ENCODE measurements around the gene YLPM1. TPM values are rescaled to one million over a fixed set of nuclear protein-coding genes. Genes with fewer than 3 reads are reported as not detected.
A peak's percentile ranks its signal among the peaks of the same experiment; 100 is the strongest.

YLPM1 gene
- total and polyA plus RNA-seq, 2 experiments from 2014 or later: 16.8 to 19.3 TPM

DNA sequence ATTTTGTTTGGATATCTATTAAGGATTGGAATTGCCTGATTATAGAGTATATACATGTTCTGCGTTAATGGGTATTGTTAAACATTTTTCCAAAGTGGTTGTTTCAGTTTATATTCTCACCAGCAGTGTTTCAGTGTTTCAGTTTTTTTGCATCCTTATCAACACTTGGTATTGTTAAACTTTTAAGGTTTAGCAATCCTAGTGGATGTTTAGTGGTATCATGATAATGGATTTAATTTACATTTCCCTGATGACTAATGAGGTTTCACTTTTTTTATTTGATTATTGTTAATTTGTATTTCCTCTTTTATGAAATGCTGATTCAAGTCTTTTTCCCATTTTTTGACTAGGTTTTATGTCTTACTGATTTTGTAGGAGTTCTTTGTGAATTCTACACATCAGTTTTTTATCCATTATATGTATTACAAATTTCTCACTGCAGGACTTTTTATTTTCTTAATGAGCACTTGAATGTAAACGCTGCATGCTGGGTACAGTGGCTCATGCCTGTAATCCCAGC lies 23.7 kb downstream of the YLPM1 start:
- in situ Hi-C loops (cut with MboI): no loop called here
- peaks cover 36% of the 10 kb centered on the region for H3K36me3 ChIP-seq (ENCODE audit: low read depth)

DNA sequence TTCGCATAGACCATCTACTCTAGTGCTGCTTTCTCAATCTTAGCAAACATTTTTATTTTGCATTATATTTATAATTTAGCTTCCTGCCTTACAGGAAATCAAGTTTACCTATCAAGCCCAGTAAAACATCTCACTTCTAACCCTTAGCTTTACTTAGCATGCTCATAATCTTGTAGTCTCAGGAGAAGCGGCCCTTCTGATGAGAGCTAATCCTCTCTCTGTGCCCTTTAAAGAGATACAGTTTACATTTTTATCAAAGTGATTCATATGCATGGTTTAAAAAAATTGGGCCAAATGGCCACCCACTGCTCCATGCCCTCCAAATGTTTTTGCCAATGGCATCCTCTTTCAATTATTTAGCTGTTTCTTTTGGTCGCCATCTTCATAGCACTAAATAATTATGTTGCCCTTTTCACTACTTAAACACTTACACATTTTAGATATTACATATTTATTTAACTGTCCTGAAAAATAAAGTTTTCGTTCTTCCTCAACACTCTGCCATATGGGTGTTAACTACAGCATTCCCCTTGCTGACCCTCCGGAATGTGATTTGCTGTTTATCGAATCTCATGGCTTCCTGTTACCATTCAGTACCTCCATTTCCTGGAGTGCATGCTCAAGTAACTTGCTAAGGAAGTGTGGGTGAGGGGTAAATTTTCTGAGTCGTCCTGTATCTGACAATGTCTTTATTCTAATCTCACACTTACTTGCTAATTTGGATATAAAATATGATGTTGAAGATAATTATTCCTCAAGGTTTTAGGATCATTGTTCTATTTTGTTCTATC lies 29.3 kb downstream of the YLPM1 start:
- Histone ChIP-seq H3K4me3 (peak overlapping the region; percentile 21; the same call in 1 of the 2 replicates), H3K27ac (peak overlapping the region; percentile 69), H2AFZ (no peak overlapping the region), H4K20me1 (ENCODE audit: insufficient read depth) (no peaks in the 10 kb centered on the region), H3K79me2 (ENCODE audit: insufficient read depth) (peaks cover 100% of the 10 kb centered on the region), H3F3A (ENCODE audit: insufficient read depth) (peaks cover 33% of the 10 kb centered on the region), H3K27me3 (replicated peaks; ENCODE audit: insufficient read depth) (no peaks in the 10 kb centered on the region), H3K9me2 (ENCODE audit: insufficient read depth) (no peaks in the 10 kb centered on the region), H3K9me3 (ENCODE audit: low read depth) (no peaks in the 10 kb centered on the region), H3K4me2 (ENCODE audit: unreplicated experiment) (peak overlapping the region; percentile 64), H3K36me3 (ENCODE audit: low read depth) (peaks cover 4% of the 10 kb centered on the region; the same call in 1 of the 2 replicates), H3K9ac (no peak overlapping the region), H3K4me1 (ENCODE audit: insufficient read depth) (peaks cover 32% of the 10 kb centered on the region)
- TF ChIP-seq EZH2phosphoT487 (IDR thresholded peaks at IDR 0.05; ENCODE audit: insufficient read depth, low read depth) (no peak), EZH2 (IDR thresholded peaks at IDR 0.05; ENCODE audit: insufficient read depth, poor library complexity, severe bottlenecking) (no peak)
- 59 to 61% methylated on average over 7 of the region's 7 CpGs for WGBS, 2 experiments (ENCODE audit: low coverage in 1 of 2, low lambda C conversion rate in 2 of 2, missing lambda C conversion rate in 2 of 2)
- DNase-seq: peak; percentile 21
- in situ Hi-C loops (cut with MboI): loop anchor here (10.0 kb wide), 1 partner anchor 188 kb away; no protein-coding TSS in a partner anchor

More for the DNA sequence above, 23.7 kb downstream of the YLPM1 start:
- Histone ChIP-seq H3K4me3 (no peak overlapping the region), H3F3A (ENCODE audit: insufficient read depth) (0 out of 2 replicates have a peak, but pooled peaks cover 6% of the 10 kb centered on the region), H3K9ac (no peak overlapping the region), H2AFZ (no peak overlapping the region), H3K9me2 (ENCODE audit: insufficient read depth) (no peaks in the 10 kb centered on the region), H3K27ac (no peak overlapping the region), H3K27me3 (replicated peaks; ENCODE audit: insufficient read depth) (no peaks in the 10 kb centered on the region), H4K20me1 (ENCODE audit: insufficient read depth) (no peaks in the 10 kb centered on the region; the same call in 1 of the 2 replicates), H3K9me3 (ENCODE audit: low read depth) (no peaks in the 10 kb centered on the region), H3K4me2 (ENCODE audit: unreplicated experiment) (no peak overlapping the region), H3K79me2 (ENCODE audit: insufficient read depth) (peaks cover 97% of the 10 kb centered on the region), H3K4me1 (ENCODE audit: insufficient read depth) (no peaks in the 10 kb centered on the region)
- peak; percentile 19 for DNase-seq
- TF ChIP-seq EZH2phosphoT487 (IDR thresholded peaks at IDR 0.05; ENCODE audit: insufficient read depth, low read depth) (no peak), EZH2 (IDR thresholded peaks at IDR 0.05; ENCODE audit: insufficient read depth, poor library complexity, severe bottlenecking) (no peak)
- 100% methylated on average over 2 of the region's 2 CpGs for WGBS, 2 experiments (ENCODE audit: low coverage in 1 of 2, low lambda C conversion rate in 2 of 2, missing lambda C conversion rate in 2 of 2)

DNA sequence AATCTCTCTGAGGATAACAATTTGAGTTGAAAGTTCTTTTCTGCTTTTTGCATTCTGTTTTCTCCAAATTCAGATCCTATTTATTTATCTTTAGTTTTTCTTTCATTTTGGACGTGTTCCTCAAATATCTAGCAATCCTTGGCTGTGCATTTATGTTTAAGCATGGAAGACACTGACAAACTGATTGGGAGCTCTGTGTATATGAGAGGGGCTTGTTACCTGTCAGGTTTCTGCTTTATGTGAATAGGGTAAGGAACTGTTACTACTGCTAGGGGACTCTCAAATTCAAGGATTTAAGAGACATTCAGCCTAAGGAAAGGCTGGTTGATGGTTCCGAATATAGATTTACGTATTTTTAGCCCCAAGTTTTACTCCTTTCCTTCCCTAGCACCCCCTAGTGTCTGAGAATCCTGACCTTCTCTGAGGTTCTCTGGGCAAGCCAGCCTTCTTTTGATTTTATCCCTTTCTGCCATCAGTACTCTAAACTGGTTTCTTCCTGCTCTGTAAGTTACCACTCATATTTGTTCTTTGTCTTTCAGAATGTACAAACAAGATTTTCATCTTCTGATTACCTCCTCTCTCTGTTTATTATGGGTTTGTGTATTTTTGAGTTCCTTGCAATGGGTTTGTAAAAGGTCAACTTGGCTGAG lies 30.5 kb downstream of the YLPM1 start:
- Histone ChIP-seq H2AFZ (0 out of 2 replicates have a peak overlapping the region, but pooled peaks have one; percentile 6), H3K36me3 (ENCODE audit: low read depth) (peaks cover 12% of the 10 kb centered on the region; the same call in 1 of the 2 replicates), H3K9ac (peak overlapping the region; percentile 52), H3K4me1 (ENCODE audit: insufficient read depth) (peaks cover 32% of the 10 kb centered on the region), H3K27ac (peak overlapping the region; percentile 69), H3K4me2 (ENCODE audit: unreplicated experiment) (peak overlapping the region; percentile 64), H3K4me3 (peak overlapping the region; percentile 21; the same call in 1 of the 2 replicates), H3K79me2 (ENCODE audit: insufficient read depth) (peaks cover 100% of the 10 kb centered on the region), H3F3A (ENCODE audit: insufficient read depth) (peaks cover 33% of the 10 kb centered on the region), H3K9me3 (ENCODE audit: low read depth) (no peaks in the 10 kb centered on the region), H3K27me3 (replicated peaks; ENCODE audit: insufficient read depth) (no peaks in the 10 kb centered on the region), H3K9me2 (ENCODE audit: insufficient read depth) (no peaks in the 10 kb centered on the region), H4K20me1 (ENCODE audit: insufficient read depth) (no peaks in the 10 kb centered on the region)
- TF ChIP-seq EZH2 (IDR thresholded peaks at IDR 0.05; ENCODE audit: insufficient read depth, poor library complexity, severe bottlenecking): no peak
- no peak for TF ChIP-seq EZH2phosphoT487 (IDR thresholded peaks at IDR 0.05; ENCODE audit: insufficient read depth, low read depth)
- 58 to 65% methylated on average over 3 of the region's 3 CpGs for WGBS, 2 experiments (ENCODE audit: low coverage in 1 of 2, low lambda C conversion rate in 2 of 2, missing lambda C conversion rate in 2 of 2)
- DNase-seq: peak; percentile 50
- in situ Hi-C loops (cut with MboI): loop anchor here (10.0 kb wide), 1 partner anchor 189 kb away; no protein-coding TSS in a partner anchor

DNA sequence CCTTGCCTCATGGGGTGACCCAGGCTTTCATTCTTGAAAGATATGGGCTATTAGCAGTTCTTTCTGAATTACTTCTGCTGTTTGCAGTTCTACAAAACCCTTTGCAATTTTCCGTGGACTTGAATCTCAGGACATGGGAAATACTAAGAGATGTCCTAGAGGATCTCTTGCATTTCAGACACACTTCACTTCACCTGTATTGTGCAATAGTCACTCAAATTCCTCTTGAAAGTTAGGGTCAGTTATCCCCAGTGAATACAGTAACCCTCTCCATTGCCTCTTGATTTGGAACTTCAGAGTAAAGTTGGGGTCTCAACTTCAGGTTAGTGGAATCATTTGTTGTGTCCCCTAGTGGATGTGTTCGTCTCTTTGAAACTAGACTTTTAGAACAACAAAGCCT lies 31.8 kb downstream of the YLPM1 start:
- peaks cover 32% of the 10 kb centered on the region for H3K4me1 ChIP-seq (ENCODE audit: insufficient read depth)
- TF ChIP-seq EZH2 (IDR thresholded peaks at IDR 0.05; ENCODE audit: insufficient read depth, poor library complexity, severe bottlenecking): no peak
- no peak for TF ChIP-seq EZH2phosphoT487 (IDR thresholded peaks at IDR 0.05; ENCODE audit: insufficient read depth, low read depth)
- H3K27ac ChIP-seq: peak overlapping the region; percentile 69
- no peaks in the 10 kb centered on the region for H4K20me1 ChIP-seq (ENCODE audit: insufficient read depth)
- WGBS, 2 experiments (ENCODE audit: low coverage in 1 of 2, low lambda C conversion rate in 2 of 2, missing lambda C conversion rate in 2 of 2): 86 to 88% methylated on average over 2 of the region's 2 CpGs
- in situ Hi-C loops (cut with MboI): loop anchor here (10.0 kb wide), 1 partner anchor 190 kb away; no protein-coding TSS in a partner anchor
- DNase-seq: no peak
- no peak overlapping the region for H3K4me3 ChIP-seq
- no peaks in the 10 kb centered on the region for H3K9me3 ChIP-seq (ENCODE audit: low read depth)
- peak overlapping the region; percentile 7; the same call in 1 of the 2 replicates for H3K9ac ChIP-seq
- no peak overlapping the region for H2AFZ ChIP-seq
- H3K9me2 ChIP-seq (ENCODE audit: insufficient read depth): no peaks in the 10 kb centered on the region
- no peaks in the 10 kb centered on the region for H3K27me3 ChIP-seq (replicated peaks; ENCODE audit: insufficient read depth)
- H3K79me2 ChIP-seq (ENCODE audit: insufficient read depth): peaks cover 100% of the 10 kb centered on the region
- H3K36me3 ChIP-seq (ENCODE audit: low read depth): peaks cover 12% of the 10 kb centered on the region; the same call in 1 of the 2 replicates
- H3K4me2 ChIP-seq (ENCODE audit: unreplicated experiment): peak overlapping the region; percentile 64
- H3F3A ChIP-seq (ENCODE audit: insufficient read depth): peaks cover 33% of the 10 kb centered on the region

All from GM23248 (cell line).